Measurements from ENCODE around the gene ERI3.

The ERI3 gene

DNA sequence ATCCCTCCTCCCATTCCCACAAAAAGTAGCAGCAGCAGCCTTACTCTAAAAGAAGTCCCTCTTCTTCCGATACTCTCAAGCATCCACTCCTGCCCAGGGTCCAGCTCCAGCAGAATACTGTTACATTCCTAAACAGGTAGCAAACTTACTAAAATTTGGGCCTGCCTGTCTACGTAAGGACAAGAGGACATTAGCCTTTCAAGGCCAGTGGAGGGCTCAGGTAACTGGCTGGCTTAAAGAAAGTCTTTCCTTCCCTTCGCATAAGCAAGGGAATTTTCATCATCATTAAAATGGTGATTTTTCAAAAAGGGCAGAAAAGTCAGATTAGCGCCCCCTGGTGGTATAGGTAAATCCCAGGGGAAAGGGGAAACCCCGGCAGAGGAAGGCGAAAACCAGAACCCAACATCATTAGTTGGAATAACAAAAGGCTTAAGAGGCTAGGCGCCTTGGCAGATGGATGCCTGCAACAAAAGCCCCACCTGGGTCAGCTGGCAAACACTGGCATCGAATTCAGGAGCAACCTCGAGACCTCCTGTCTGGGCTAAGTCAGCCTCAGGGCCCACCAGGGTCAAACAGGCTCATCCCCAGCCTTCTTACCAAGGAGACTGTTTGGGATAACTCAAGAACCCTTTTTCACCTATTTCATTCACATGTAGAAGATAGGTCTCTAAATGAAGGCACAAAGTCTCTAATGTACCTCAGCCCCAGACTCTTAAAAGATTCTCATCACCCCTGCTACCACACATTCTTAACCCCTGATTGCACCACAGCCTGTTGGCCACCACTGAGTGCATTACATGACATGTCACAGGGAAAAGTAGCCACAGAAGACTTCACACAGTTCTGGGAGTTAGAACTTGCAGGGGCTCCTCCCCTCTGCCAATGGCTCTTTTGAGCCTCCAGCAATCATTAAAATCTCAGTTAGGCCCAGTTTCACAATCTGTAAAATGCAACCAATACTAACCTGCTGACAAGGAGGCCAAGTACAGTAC is 36.7 kb downstream of the ERI3 start:
- H3K4me3 ChIP-seq (replicated peaks; ENCODE audit: insufficient read depth, low read length), result no peak overlapping the region
- H3K27ac ChIP-seq (replicated peaks), result no peak overlapping the region
- H3K27me3 ChIP-seq (ENCODE audit: insufficient read depth, poor library complexity, severe bottlenecking), result no peaks in the 10 kb centered on the region
- peak in 1 of 2 experiments; percentile 52 for DNase-seq (ENCODE audit: low read depth in 1 of 2, low spot score in 1 of 2)
- TF ChIP-seq SPI1 (IDR thresholded peaks at IDR 0.05; ENCODE audit: borderline replicate concordance, low read depth), result peak; percentile 42; the same call in 1 of the 2 replicates
- no peak for TF ChIP-seq GABPA (IDR thresholded peaks at IDR 0.05; ENCODE audit: low read depth)
- TF ChIP-seq, protein P1, sequence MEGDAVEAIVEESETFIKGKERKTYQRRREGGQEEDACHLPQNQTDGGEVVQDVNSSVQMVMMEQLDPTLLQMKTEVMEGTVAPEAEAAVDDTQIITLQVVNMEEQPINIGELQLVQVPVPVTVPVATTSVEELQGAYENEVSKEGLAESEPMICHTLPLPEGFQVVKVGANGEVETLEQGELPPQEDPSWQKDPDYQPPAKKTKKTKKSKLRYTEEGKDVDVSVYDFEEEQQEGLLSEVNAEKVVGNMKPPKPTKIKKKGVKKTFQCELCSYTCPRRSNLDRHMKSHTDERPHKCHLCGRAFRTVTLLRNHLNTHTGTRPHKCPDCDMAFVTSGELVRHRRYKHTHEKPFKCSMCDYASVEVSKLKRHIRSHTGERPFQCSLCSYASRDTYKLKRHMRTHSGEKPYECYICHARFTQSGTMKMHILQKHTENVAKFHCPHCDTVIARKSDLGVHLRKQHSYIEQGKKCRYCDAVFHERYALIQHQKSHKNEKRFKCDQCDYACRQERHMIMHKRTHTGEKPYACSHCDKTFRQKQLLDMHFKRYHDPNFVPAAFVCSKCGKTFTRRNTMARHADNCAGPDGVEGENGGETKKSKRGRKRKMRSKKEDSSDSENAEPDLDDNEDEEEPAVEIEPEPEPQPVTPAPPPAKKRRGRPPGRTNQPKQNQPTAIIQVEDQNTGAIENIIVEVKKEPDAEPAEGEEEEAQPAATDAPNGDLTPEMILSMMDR (IDR thresholded peaks at IDR 0.05; ENCODE audit: insufficient read depth, low read length), result peak; percentile 60
- TF ChIP-seq, protein P2, sequence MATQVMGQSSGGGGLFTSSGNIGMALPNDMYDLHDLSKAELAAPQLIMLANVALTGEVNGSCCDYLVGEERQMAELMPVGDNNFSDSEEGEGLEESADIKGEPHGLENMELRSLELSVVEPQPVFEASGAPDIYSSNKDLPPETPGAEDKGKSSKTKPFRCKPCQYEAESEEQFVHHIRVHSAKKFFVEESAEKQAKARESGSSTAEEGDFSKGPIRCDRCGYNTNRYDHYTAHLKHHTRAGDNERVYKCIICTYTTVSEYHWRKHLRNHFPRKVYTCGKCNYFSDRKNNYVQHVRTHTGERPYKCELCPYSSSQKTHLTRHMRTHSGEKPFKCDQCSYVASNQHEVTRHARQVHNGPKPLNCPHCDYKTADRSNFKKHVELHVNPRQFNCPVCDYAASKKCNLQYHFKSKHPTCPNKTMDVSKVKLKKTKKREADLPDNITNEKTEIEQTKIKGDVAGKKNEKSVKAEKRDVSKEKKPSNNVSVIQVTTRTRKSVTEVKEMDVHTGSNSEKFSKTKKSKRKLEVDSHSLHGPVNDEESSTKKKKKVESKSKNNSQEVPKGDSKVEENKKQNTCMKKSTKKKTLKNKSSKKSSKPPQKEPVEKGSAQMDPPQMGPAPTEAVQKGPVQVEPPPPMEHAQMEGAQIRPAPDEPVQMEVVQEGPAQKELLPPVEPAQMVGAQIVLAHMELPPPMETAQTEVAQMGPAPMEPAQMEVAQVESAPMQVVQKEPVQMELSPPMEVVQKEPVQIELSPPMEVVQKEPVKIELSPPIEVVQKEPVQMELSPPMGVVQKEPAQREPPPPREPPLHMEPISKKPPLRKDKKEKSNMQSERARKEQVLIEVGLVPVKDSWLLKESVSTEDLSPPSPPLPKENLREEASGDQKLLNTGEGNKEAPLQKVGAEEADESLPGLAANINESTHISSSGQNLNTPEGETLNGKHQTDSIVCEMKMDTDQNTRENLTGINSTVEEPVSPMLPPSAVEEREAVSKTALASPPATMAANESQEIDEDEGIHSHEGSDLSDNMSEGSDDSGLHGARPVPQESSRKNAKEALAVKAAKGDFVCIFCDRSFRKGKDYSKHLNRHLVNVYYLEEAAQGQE (IDR thresholded peaks at IDR 0.05; ENCODE audit: insufficient replicate concordance, low read depth), result no peak
- TF ChIP-seq POLR2AphosphoS5 (IDR thresholded peaks at IDR 0.05; ENCODE audit: low read depth), result no peak

DNA sequence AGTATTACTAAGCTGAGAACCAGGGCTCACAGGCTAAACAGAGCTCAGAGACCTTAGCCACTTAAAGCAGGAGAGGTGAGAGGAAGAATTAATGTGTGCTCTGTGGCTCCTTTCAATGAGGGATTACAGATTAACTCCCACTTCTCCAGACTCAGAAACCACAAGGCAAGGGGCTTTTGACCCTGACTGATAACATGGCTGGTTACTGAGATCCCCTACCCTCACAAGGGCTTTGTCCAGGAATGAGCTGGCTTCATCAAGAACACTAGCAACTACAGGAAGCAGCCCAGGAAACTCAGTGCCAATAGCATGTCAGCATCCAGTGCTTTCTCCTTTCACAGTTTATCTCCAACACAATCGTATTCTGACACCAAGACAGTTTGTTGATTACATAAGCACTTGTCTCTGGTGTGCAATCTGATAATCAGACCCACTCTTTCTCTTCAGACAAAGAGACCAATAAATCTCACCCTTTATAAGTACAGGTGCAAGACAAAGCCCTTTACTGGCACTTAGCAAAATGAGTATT is 38.8 kb downstream of the ERI3 start:
- TF ChIP-seq, protein P1 (IDR thresholded peaks at IDR 0.05; ENCODE audit: insufficient read depth, low read length), result no peak
- TF ChIP-seq POLR2AphosphoS5 (IDR thresholded peaks at IDR 0.05; ENCODE audit: low read depth) (no peak), SPI1 (IDR thresholded peaks at IDR 0.05; ENCODE audit: borderline replicate concordance, low read depth) (no peak), GABPA (IDR thresholded peaks at IDR 0.05; ENCODE audit: low read depth) (no peak)
- TF ChIP-seq, protein P2 (IDR thresholded peaks at IDR 0.05; ENCODE audit: insufficient replicate concordance, low read depth), result no peak
- no peaks in the 10 kb centered on the region for H3K27me3 ChIP-seq (ENCODE audit: insufficient read depth, poor library complexity, severe bottlenecking)
- H3K4me3 ChIP-seq (replicated peaks; ENCODE audit: insufficient read depth, low read length), result no peak overlapping the region
- H3K27ac ChIP-seq (replicated peaks), result no peak overlapping the region
- DNase-seq (ENCODE audit: low read depth in 1 of 2, low spot score in 1 of 2), result no peak

DNA sequence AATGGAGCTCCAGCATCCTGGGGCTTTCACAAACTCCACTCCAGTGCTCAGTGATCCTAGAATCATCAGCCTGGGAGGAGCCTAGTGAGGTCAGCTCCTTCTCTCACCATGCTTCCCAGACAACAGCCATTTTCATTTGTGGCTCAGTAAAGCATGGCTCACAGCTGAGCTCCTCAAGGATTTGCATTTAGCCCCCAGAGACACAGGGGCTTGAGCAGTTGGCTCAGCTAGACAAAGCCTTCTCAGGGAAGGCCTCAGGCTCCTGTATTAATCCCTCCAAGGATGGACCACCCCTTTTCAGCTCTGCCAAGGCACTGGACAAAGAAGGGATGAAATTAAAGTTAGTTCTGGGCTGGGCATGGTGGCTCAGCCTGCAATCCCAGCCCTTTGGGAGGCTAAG is 39.5 kb downstream of the ERI3 start:
- no peak overlapping the region for H3K4me3 ChIP-seq (replicated peaks; ENCODE audit: insufficient read depth, low read length)
- no peaks in the 10 kb centered on the region for H3K27me3 ChIP-seq (ENCODE audit: insufficient read depth, poor library complexity, severe bottlenecking)
- H3K27ac ChIP-seq (replicated peaks), result no peak overlapping the region
- DNase-seq (ENCODE audit: low read depth in 1 of 2, low spot score in 1 of 2), result no peak
- TF ChIP-seq, protein P1 (IDR thresholded peaks at IDR 0.05; ENCODE audit: insufficient read depth, low read length), result no peak
- TF ChIP-seq, protein P2 (IDR thresholded peaks at IDR 0.05; ENCODE audit: insufficient replicate concordance, low read depth), result no peak
- TF ChIP-seq POLR2AphosphoS5 (IDR thresholded peaks at IDR 0.05; ENCODE audit: low read depth) (no peak), GABPA (IDR thresholded peaks at IDR 0.05; ENCODE audit: low read depth) (no peak), SPI1 (IDR thresholded peaks at IDR 0.05; ENCODE audit: borderline replicate concordance, low read depth) (no peak)
